SK-N-SH (cell line): ENCODE measurements around the gene ANKRD11. TPM values are rescaled to one million over a fixed set of nuclear protein-coding genes. Genes with fewer than 3 reads are reported as not detected.
A peak's percentile ranks its signal among the peaks of the same experiment; 100 is the strongest.

Experiments
- CTCF ChIA-PET: fragments of 300-600, 350-600 bp; formaldehyde crosslinking; extraction: SDS; loops from one replicate; lab custom pipeline; 2021; lab: Yijun Ruan, JAX
- POLR2A ChIA-PET: fragments of 350-600 bp; sonication (Branson Sonifier 250); formaldehyde crosslinking; extraction: SDS; loops from one replicate; lab custom pipeline; 2020; ENCODE audit warnings: antibody characterized with exemption, inconsistent platforms; lab: Yijun Ruan, JAX
- DNase-seq: peaks from one replicate; pipeline ENCODE4 v3.0.0; 2012
- H2AFZ ChIP-seq: fragments of 200-600 bp; sonication (generic); 2 replicates; pipeline ENCODE4 v1.8.1; 2016; ENCODE audit warnings: antibody characterized with exemption, mild to moderate bottlenecking, low read depth
- H3F3A ChIP-seq: fragments of 200-600 bp; sonication (generic); replicated peaks from 2 replicates; pipeline ENCODE3; 2016; ENCODE audit warnings: antibody characterized with exemption, mild to moderate bottlenecking; ENCODE audit not compliant: insufficient read depth
- H3K27ac ChIP-seq, 2 experiments: fragments of 200-500 bp in 1 of 2; fragments of 200-600 bp in 1 of 2; sonication (Bioruptor generic) in 1 of 2; sonication (generic), shearing (Covaris generic) in 1 of 2; 2 replicates each; pipeline versions ENCODE4 v1.5.1 to v1.6.1; 2014 to 2016; ENCODE audit warnings: low read depth in 2 of 2, inconsistent platforms in 1 of 2, low read length in 1 of 2, mild to moderate bottlenecking in 1 of 2, mixed read lengths in 1 of 2
- H3K27me3 ChIP-seq: fragments of 200-600 bp; sonication (generic), shearing (Covaris generic); 2 replicates; pipeline ENCODE4 v1.6.1; 2016; ENCODE audit warnings: mixed run types; ENCODE audit not compliant: insufficient read depth
- H3K36me3 ChIP-seq, 2 experiments: fragments of 200-500 bp in 1 of 2; fragments of 200-600 bp in 1 of 2; sonication (Bioruptor generic) in 1 of 2; sonication (generic) in 1 of 2; replicated peaks in 1 of 2; 2 replicates each; pipeline versions ENCODE3 to v1.5.1; 2014 to 2016; ENCODE audit warnings: low read length in 1 of 2, mild to moderate bottlenecking in 1 of 2; ENCODE audit not compliant: insufficient read depth in 2 of 2, control insufficient read depth in 1 of 2
- H3K4me1 ChIP-seq, 2 experiments: fragments of 200-500 bp in 1 of 2; fragments of 200-600 bp in 1 of 2; sonication (Bioruptor generic) in 1 of 2; sonication (generic), shearing (Covaris generic) in 1 of 2; 2 replicates each; pipeline versions ENCODE4 v1.5.1 to v1.6.1; 2014 to 2016; ENCODE audit warnings: low read depth in 1 of 2, low read length in 1 of 2, mixed run types in 1 of 2; ENCODE audit not compliant: insufficient read depth in 2 of 2, control insufficient read depth in 1 of 2
- H3K4me2 ChIP-seq: fragments of 200-600 bp; sonication (generic), shearing (Covaris generic); 2 replicates; pipeline ENCODE4 v1.6.1; 2017; ENCODE audit warnings: mixed run types
- H3K4me3 ChIP-seq, 2 experiments: fragments of 200-500 bp in 1 of 2; fragments of 200-600 bp in 1 of 2; sonication (Bioruptor generic) in 1 of 2; sonication (generic), shearing (Covaris generic) in 1 of 2; 2 replicates each; pipeline versions ENCODE4 v1.5.1 to v1.8.1; 2014 to 2016; ENCODE audit warnings: low read depth in 2 of 2, inconsistent platforms in 1 of 2, low read length in 1 of 2, mild to moderate bottlenecking in 1 of 2, mixed read lengths in 1 of 2, moderate library complexity in 1 of 2
- H3K79me2 ChIP-seq: fragments of 200-600 bp; sonication (generic); 2 replicates; pipeline ENCODE4 v1.8.1; 2017; ENCODE audit warnings: mild to moderate bottlenecking; ENCODE audit not compliant: insufficient read depth
- H3K9ac ChIP-seq: fragments of 200-600 bp; sonication (generic); 2 replicates; pipeline ENCODE4 v1.6.1; 2017; ENCODE audit warnings: mixed run types
- H3K9me2 ChIP-seq: fragments of 200-600 bp; sonication (generic); 2 replicates; pipeline ENCODE4 v1.6.1; 2017; ENCODE audit warnings: mixed run types
- H3K9me3 ChIP-seq: fragments of 200-600 bp; sonication (generic); 2 replicates; pipeline ENCODE4 v1.6.1; 2017; ENCODE audit warnings: mixed run types, mild to moderate bottlenecking, moderate library complexity
- H4K20me1 ChIP-seq: fragments of 200-600 bp; sonication (generic); 2 replicates; pipeline ENCODE4 v1.6.1; 2017; ENCODE audit warnings: mild to moderate bottlenecking, mixed run types; ENCODE audit not compliant: insufficient read depth
- CTCF ChIP-seq: fragments of 200-600 bp; sonication (generic); IDR thresholded peaks from 2 replicates; pipeline ENCODE4 v1.6.1; 2017; ENCODE audit warnings: antibody characterized with exemption, mild to moderate bottlenecking, moderate library complexity
- ELF1 ChIP-seq: IDR thresholded peaks from 2 replicates; pipeline ENCODE4 v1.4.0; 2012
- FOXJ3 ChIP-seq: sonication (generic); formaldehyde crosslinking; IDR thresholded peaks from 2 replicates; pipeline ENCODE4 v1.5.1; 2020; ENCODE audit warnings: mild to moderate bottlenecking, missing genetic modification reagents
- MAX ChIP-seq: IDR thresholded peaks from 2 replicates; pipeline ENCODE4 v1.4.0; 2012; ENCODE audit warnings: low read depth
- POLR2AphosphoS5 ChIP-seq: IDR thresholded peaks from 2 replicates; pipeline ENCODE4 v1.6.1; 2012; ENCODE audit warnings: low read depth, low read length
- RAD21 ChIP-seq: IDR thresholded peaks from 2 replicates; pipeline ENCODE4 v1.6.1; 2012; ENCODE audit warnings: mild to moderate bottlenecking, low read length
- RCOR1 ChIP-seq: fragments of 150-350 bp; IDR thresholded peaks from 2 replicates; pipeline ENCODE4 v1.6.1; 2017; ENCODE audit warnings: antibody characterized with exemption, low read length
- RFX5 ChIP-seq: IDR thresholded peaks from 2 replicates; pipeline ENCODE4 v1.6.1; 2012; ENCODE audit warnings: mild to moderate bottlenecking, improper control_type of control experiment, low read length
- SMC3 ChIP-seq: IDR thresholded peaks from 2 replicates; pipeline ENCODE4 v1.6.1; 2012; ENCODE audit warnings: low read depth, low read length, improper control_type of control experiment
- TCF12 ChIP-seq: IDR thresholded peaks from 2 replicates; pipeline ENCODE4 v1.4.0; 2012
- USF2 ChIP-seq: fragments of 150-350 bp; IDR thresholded peaks from 2 replicates; pipeline ENCODE4 v1.6.1; 2017; ENCODE audit warnings: antibody characterized with exemption, low read length, low read depth, borderline replicate concordance
- YY1 ChIP-seq: IDR thresholded peaks from 2 replicates; pipeline ENCODE4 v1.4.0; 2012; ENCODE audit warnings: low read depth, mild to moderate bottlenecking
- ZBTB33 ChIP-seq: IDR thresholded peaks from 2 replicates; pipeline ENCODE4 v1.4.0; 2012; ENCODE audit warnings: low read depth, borderline replicate concordance
- WGBS: methylation state at CpG from one replicate; pipeline ENCODE4 v1.1.6; 2017; ENCODE audit warnings: low lambda C conversion rate; 5-methylcytosine and 5-hydroxymethylcytosine counted together
- polyA plus RNA-seq, 3 experiments: library from polyadenylated mRNA; depleted of rRNA; stranded (reverse); fragments of >200 nt; gene quantifications; 2 replicates each; pipeline ENCODE4 v1.2.3, GENCODE V29; 2012

The ANKRD11 gene
- polyA plus RNA-seq, 1 of the 3 experiments (the other 2 are of a cell fraction), result 50.2 TPM

GRCh38 chr16:89410794-89411309 is 79.5 kb downstream of the ANKRD11 start (continued):
- no peak for TF ChIP-seq FOXJ3 (CRISPR knock-in tag)
- peak; percentile 1; the same call in 1 of the 2 replicates for TF ChIP-seq SMC3
- peak; percentile 12; the same call in 1 of the 2 replicates for TF ChIP-seq CTCF
- TF ChIP-seq MAX, result peak; percentile 87
- peak; percentile 42 for TF ChIP-seq RAD21
- peak; percentile 37; the same call in 1 of the 2 replicates for TF ChIP-seq TCF12

- Histone ChIP-seq H3K4me1 (peaks cover 29 to 65% of the 10 kb centered on the region in 2 experiments), H3F3A (peaks cover 14% of the 10 kb centered on the region), H3K79me2 (peaks cover 95% of the 10 kb centered on the region), H3K4me3 (no peak overlapping the region), H3K9me2 (no peaks in the 10 kb centered on the region), H3K27ac (peak overlapping the region; percentile 41 to 51; a peak in 3 of 4 replicates), H3K9ac (no peak overlapping the region), H3K36me3 (no peaks in the 10 kb centered on the region), H4K20me1 (peaks cover 100% of the 10 kb centered on the region), H3K4me2 (peak overlapping the region; percentile 8; the same call in 1 of the 2 replicates), H2AFZ (no peak overlapping the region)
- ChIA-PET CTCF (interaction anchor here (1.0 to 1.8 kb wide), 5 partner anchors 9 to 99 kb away, joined by 3 to 6 read pairs (median 3); no protein-coding TSS in a partner anchor), POLR2A (interaction anchor here (1.5 to 1.7 kb wide), 2 partner anchors 10 to 98 kb away, joined by 3 to 7 read pairs; partner anchors contain the start of gene SPG7)
- WGBS, result 58% methylated on average over 5 of the region's 6 CpGs
- DNase-seq, result no peak
- TF ChIP-seq RCOR1, result no peak
- TF ChIP-seq ZBTB33, result no peak
- TF ChIP-seq ELF1, result no peak
- no peak for TF ChIP-seq CTCF
- no peak for TF ChIP-seq MAX
- TF ChIP-seq RFX5, result no peak
- no peak for TF ChIP-seq SMC3
- TF ChIP-seq POLR2AphosphoS5, result no peak
- TF ChIP-seq USF2, result no peak
- no peak for TF ChIP-seq YY1
- TF ChIP-seq, all 33 proteins: peak for 0
- H3K9me3 ChIP-seq, result no peaks in the 10 kb centered on the region
- H3K27me3 ChIP-seq, result no peaks in the 10 kb centered on the region
These were observed 80.0 kb downstream of the ANKRD11 start for GRCh38 chr16:89410322-89410721.
